K562 (cell line): ENCODE measurements around the gene EWSR1. TPM values are rescaled to one million over a fixed set of nuclear protein-coding genes. Genes with fewer than 3 reads are reported as not detected.

ENCODE experiments used
- BCL6 ChIP-seq: fragments of 250-450 bp; sonication (Bioruptor Pico); IDR thresholded peaks from 2 replicates; pipeline ENCODE4 v1.4.0; 2020
- BCOR ChIP-seq: fragments of 450-650 bp; IDR thresholded peaks from 2 replicates; pipeline ENCODE4 v1.6.1; 2016
- CXXC5 ChIP-seq: fragments of 250-450 bp; sonication (Bioruptor Pico); IDR thresholded peaks from 2 replicates; pipeline ENCODE4 v1.8.0; 2022; ENCODE audit warnings: inconsistent platforms, mild to moderate bottlenecking, moderate library complexity
- GTF2E2 ChIP-seq: fragments of 200-800 bp; sonication (Bioruptor generic); IDR thresholded peaks from 2 replicates; pipeline ENCODE4 v1.6.1; 2016; ENCODE audit warnings: missing genetic modification characterization, missing compliant biosample characterization
- NR2C1 ChIP-seq, 2 experiments: fragments of 450-650 bp; IDR thresholded peaks; 2 replicates each; pipeline ENCODE4 v1.6.1; 2017; ENCODE audit warnings: mild to moderate bottlenecking in 2 of 2, antibody characterized with exemption in 1 of 2, inconsistent platforms in 1 of 2, missing compliant biosample characterization in 1 of 2, missing genetic modification characterization in 1 of 2
- PCBP1 ChIP-seq: fragments of 200-400 bp; formaldehyde crosslinking; IDR thresholded peaks from 2 replicates; pipeline ENCODE4 v1.6.1; 2018; ENCODE audit warnings: mild to moderate bottlenecking, low read depth, low read length; ENCODE audit not compliant: poor library complexity, severe bottlenecking
- PHF8 ChIP-seq: fragments of 200-600 bp; sonication (generic); IDR thresholded peaks from 2 replicates; pipeline ENCODE4 v1.6.1; 2012; ENCODE audit warnings: mixed run types, mild to moderate bottlenecking, inconsistent platforms, low read length, moderate library complexity, borderline replicate concordance
- SRSF9 ChIP-seq: fragments of 200-400 bp; formaldehyde crosslinking; IDR thresholded peaks from 2 replicates; pipeline ENCODE4 v1.6.1; 2017; ENCODE audit warnings: low read depth, low read length, borderline replicate concordance
- XRCC4 ChIP-seq: IDR thresholded peaks from one replicate; pipeline ENCODE4 v1.6.1; 2011; ENCODE audit not compliant: insufficient read depth, insufficient read length; ENCODE audit errors: extremely low read depth
- ZNF224 ChIP-seq: sonication (generic); formaldehyde crosslinking; IDR thresholded peaks from 2 replicates; pipeline ENCODE4 v1.8.0; 2022; ENCODE audit warnings: mild to moderate bottlenecking, missing genetic modification reagents
- ZNF280B ChIP-seq: fragments of 250-450 bp; sonication (Bioruptor Pico); IDR thresholded peaks from 2 replicates; pipeline ENCODE4 v1.5.1; 2021; ENCODE audit warnings: mild to moderate bottlenecking
- ZNF436 ChIP-seq: fragments of 250-450, 450-650 bp; sonication (Bioruptor Pico); formaldehyde crosslinking; IDR thresholded peaks from 2 replicates; pipeline ENCODE4 v1.7.0; 2020; ENCODE audit warnings: mild to moderate bottlenecking
- polyA plus RNA-seq, 8 experiments: library from polyadenylated mRNA; depleted of rRNA in 4 of 8; stranded (reverse) in 5 of 8; unstranded in 3 of 8; fragments of >200 nt; fragmentation: Nextera tagmentation in 2 of 8; fragmentation: Illumina TruSeq in 1 of 8; extraction: Ambion mirVana in 2 of 8; extraction: Trizol in 1 of 8; gene quantifications; 2 replicates each; pipeline versions ENCODE4 v1.2.1 to v1.2.3, GENCODE V29; 2011 to 2014; ENCODE audit warnings: inconsistent platforms in 1 of 8, missing spikeins in 1 of 8
- total RNA-seq, 7 experiments: library from RNA; depleted of rRNA in 6 of 7; stranded (reverse); fragments of >200 nt in 6 of 7; fragmentation: Illumina TruSeq in 2 of 7; extraction: Trizol in 2 of 7; gene quantifications; 2 replicates each; pipeline versions ENCODE4 v1.2.1 to v1.2.3, GENCODE V29; 2011 to 2021; ENCODE audit warnings: low replicate concordance in 1 of 7
- TF ChIP-seq, protein P1 (sequence below): sonication (generic); formaldehyde crosslinking; IDR thresholded peaks from 2 replicates; pipeline ENCODE4 v1.8.0; 2022; ENCODE audit warnings: missing genetic modification reagents, mild to moderate bottlenecking, borderline replicate concordance
- TF ChIP-seq, protein P2 (sequence below): IDR thresholded peaks from 2 replicates; pipeline ENCODE4 v1.6.1; 2016; ENCODE audit warnings: missing genetic modification characterization, missing compliant biosample characterization

The EWSR1 gene
- total and polyA plus RNA-seq, 9 of the 15 experiments (the other 6 are each of a cell fraction or from before 2014, with no cell fraction given): 83.3 to 450 (median 239) TPM

- TF ChIP-seq BCOR (0 out of 2 replicates have a peak, but pooled peaks have one; percentile 34), SRSF9 (no peak), ZNF224 (no peak), CXXC5 (CRISPR knock-in tag) (no peak), GTF2E2 (tag) (0 out of 2 replicates have a peak, but pooled peaks have one; percentile 35), NR2C1 (IDR thresholded peaks at IDR 0.05) (no peak), NR2C1 (tag; IDR thresholded peaks at IDR 0.05) (no peak), PCBP1 (peak; percentile 69), PHF8 (peak; percentile 56; the same call in 1 of the 2 replicates), ZNF436 (CRISPR knock-in tag) (no peak), ZNF280B (CRISPR knock-in tag) (no peak), XRCC4 (no peak), BCL6 (CRISPR knock-in tag) (no peak)
- TF ChIP-seq, protein P1, sequence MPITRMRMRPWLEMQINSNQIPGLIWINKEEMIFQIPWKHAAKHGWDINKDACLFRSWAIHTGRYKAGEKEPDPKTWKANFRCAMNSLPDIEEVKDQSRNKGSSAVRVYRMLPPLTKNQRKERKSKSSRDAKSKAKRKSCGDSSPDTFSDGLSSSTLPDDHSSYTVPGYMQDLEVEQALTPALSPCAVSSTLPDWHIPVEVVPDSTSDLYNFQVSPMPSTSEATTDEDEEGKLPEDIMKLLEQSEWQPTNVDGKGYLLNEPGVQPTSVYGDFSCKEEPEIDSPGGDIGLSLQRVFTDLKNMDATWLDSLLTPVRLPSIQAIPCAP (CRISPR knock-in tag): no peak
- TF ChIP-seq, protein P2, sequence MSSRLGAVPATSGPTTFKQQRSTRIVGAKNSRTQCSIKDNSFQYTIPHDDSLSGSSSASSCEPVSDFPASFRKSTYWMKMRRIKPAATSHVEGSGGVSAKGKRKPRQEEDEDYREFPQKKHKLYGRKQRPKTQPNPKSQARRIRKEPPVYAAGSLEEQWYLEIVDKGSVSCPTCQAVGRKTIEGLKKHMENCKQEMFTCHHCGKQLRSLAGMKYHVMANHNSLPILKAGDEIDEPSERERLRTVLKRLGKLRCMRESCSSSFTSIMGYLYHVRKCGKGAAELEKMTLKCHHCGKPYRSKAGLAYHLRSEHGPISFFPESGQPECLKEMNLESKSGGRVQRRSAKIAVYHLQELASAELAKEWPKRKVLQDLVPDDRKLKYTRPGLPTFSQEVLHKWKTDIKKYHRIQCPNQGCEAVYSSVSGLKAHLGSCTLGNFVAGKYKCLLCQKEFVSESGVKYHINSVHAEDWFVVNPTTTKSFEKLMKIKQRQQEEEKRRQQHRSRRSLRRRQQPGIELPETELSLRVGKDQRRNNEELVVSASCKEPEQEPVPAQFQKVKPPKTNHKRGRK (tag): no peak
These were observed 608 bp upstream of the EWSR1 start (continued) for GRCh38 chr22:29267462-29267857.
